ENCODE data around the gene KIAA1958. TPM values are rescaled to one million over a fixed set of nuclear protein-coding genes. Genes with fewer than 3 reads are reported as not detected.
"Not testable (repeated sequence)": the region's sequence is repeated elsewhere in the genome, so short reads cannot be mapped to it uniquely, and the experiment has no call there.

KIAA1958 gene
- polyA plus RNA-seq, 3 donors from 2014 or later, result 0.57 to 2.7 (median 1.2) TPM

DNA sequence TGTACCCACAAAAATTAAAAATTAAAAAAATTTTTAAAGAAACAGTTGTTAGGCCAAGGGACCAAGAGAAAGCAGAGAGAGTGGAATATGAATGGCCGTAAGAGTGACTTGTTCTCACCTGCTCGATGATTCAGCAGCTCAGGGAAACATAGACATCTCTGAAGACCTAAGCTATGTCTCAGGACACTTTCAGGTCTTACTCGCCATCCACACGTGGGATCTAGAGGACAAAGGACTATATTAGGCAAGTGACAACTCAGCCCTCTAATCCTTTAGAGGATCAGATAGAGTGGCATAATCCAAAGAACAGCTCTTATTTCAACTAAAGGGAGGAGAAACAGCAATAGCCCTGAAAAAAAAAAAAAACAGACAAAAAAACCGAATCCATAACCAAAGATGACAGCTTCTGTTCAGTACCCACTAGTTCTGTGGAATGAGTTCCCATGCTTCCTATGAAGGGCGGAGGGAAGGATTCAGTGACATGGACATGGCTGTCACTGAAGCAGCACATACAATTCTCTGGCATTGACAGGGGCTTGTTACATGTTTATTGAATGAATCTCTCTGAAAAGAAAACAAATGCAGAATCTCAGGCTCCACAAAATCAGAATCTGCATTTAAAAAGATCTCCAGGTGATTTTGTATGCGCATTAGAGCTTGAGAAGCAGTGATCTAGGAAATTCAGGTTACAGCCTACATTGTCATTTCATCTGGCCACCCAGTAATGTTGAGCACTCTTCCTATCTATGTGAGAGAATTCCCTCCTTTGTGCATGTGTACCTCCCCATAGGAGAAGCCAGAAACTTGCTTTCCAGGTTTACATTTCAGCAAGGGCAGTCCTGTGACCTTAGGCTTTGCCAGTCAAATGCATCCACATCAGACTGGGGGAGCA, 96.0 kb downstream of the KIAA1958 start:
- DNase-seq, result no peak
- Mint-ChIP-seq H3K4me3 (no peak overlapping the region), H3K36me3 (no peaks in the 10 kb centered on the region), H3K4me1 (no peaks in the 10 kb centered on the region), H3K27me3 (ENCODE audit: low read depth in 3 of 3) (no peaks in the 10 kb centered on the region), H3K9me3 (no peaks in the 10 kb centered on the region), H3K27ac (no peak overlapping the region)

DNA sequence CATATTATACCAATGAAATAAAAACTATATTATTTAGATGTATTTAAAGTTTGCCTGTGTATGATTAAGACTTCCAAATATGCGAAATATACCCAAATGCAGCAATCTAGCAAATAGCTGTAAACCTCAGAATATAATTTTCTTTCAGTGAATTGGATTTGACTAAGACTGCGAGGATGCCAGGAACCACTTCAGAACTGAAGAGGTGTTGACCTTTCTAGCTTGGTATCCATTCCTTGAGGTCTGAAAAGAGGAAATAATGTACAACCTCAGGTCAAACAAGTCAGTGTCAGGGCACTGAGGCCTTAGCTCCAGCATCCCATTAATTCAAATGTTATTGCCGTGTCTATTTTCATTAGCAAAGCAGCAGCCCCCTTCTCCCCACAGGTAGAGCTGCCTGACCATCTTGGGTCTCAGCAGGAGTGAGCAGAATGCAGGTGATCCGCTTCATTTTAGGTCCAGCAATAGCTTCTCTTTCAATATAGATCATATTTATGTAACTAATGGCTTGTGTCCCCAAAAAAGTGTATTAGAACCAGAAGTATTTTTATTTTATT, 100.0 kb downstream of the KIAA1958 start:
- Mint-ChIP-seq H3K4me1 (no peaks in the 10 kb centered on the region), H3K27ac (no peak overlapping the region), H3K36me3 (no peaks in the 10 kb centered on the region), H3K4me3 (no peak overlapping the region), H3K27me3 (ENCODE audit: low read depth in 3 of 3) (no peaks in the 10 kb centered on the region), H3K9me3 (no peaks in the 10 kb centered on the region)
- DNase-seq, result no peak

DNA sequence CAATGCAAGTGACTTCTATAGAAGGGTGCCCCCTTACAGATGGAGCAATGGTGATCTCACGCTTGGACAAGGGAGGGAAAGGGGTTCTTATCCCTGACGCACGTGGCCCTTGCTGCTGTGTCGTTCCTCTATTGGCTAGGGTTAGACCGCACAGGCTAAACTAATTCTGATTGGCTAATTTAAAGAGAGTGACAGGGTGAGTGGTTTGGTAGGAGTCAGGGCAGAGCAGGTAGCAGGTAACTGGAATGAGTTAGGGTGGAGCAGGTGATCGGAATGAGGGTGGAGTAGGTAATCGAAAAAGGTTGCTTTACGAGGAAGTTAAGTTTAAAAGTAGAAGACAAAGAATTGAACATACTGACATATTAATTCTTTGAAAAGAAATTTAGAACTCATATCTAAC, 105.2 kb downstream of the KIAA1958 start:
- H3K27ac Mint-ChIP-seq; H3K36me3 Mint-ChIP-seq; H3K4me1 Mint-ChIP-seq; H3K4me3 Mint-ChIP-seq; H3K9me3 Mint-ChIP-seq; H3K27me3 Mint-ChIP-seq (ENCODE audit: low read depth in 3 of 3); DNase-seq: not testable (repeated sequence)

DNA sequence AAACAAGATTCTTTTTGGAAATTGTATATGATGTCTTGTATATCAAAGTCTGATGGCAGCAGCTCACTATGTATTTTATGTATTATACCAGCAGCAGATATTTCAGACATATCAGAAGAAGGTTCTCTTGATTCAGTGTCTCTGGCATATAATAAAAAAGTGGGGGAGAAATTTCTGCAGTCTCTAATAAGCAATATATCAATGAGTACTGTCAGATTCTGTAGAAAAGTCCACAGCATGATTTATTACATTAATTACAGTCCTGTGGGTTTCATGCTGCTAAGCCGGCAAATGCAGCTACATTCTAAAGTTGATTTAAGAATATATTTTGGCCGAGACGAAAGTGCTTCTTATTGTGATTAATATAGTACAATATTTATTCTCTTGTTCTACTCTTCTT, 113.1 kb downstream of the KIAA1958 start:
- no peaks in the 10 kb centered on the region for H3K9me3 Mint-ChIP-seq
- H3K27me3 Mint-ChIP-seq (ENCODE audit: low read depth in 3 of 3), result peaks cover 0 to 2% (median 1%) of the 10 kb centered on the region in 3 donors
- no peak for DNase-seq
- peaks cover 0 to 5% (median 0%) of the 10 kb centered on the region in 3 donors for H3K36me3 Mint-ChIP-seq
- no peak overlapping the region for H3K27ac Mint-ChIP-seq
- H3K4me3 Mint-ChIP-seq, result no peak overlapping the region
- H3K4me1 Mint-ChIP-seq, result no peaks in the 10 kb centered on the region

DNA sequence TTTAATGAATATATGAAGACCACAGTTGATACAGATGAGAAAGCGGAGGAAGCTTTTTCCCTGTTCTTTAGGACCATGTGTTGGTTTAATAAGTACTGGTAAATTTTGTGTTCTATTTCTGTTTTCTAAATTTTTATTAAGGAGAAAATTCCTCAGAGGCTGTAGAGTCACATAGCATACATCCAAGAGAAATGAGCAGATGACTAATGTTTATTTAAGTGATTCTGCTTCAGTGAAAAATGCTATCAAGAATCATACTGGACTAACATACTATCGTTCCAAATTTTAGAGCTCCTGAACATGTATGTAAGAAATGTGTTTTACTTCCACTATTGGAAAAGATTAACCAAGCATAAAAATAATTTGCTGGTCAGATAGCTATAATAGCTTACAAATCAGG, 115.0 kb downstream of the KIAA1958 start:
- Mint-ChIP-seq H3K4me3 (no peak overlapping the region), H3K27ac (no peak overlapping the region), H3K4me1 (no peaks in the 10 kb centered on the region), H3K9me3 (no peaks in the 10 kb centered on the region), H3K36me3 (peaks cover 0 to 5% (median 0%) of the 10 kb centered on the region in 3 donors), H3K27me3 (ENCODE audit: low read depth in 3 of 3) (peaks cover 0 to 2% (median 1%) of the 10 kb centered on the region in 3 donors)
- no peak for DNase-seq

DNA sequence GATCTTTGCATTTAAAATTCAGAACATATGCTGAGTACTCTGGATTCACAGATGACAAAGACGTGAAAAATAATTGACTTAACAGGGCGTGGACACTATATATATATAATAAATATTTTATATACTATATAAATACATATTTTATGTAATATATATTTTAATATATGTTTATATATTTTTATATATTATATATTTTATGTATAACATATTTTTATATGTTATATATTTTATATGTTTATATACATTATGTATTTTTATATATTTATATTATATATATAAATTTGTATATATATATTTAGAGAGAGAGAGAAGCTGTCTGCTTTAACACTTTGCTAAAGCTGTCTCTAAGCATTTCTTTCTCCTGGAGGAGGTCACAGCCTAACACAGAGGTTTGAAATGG, 118.2 kb downstream of the KIAA1958 start:
- Mint-ChIP-seq H3K9me3 (no peaks in the 10 kb centered on the region), H3K27ac (no peak overlapping the region), H3K4me3 (no peak overlapping the region), H3K27me3 (ENCODE audit: low read depth in 3 of 3) (peaks cover 0 to 3% (median 1%) of the 10 kb centered on the region in 3 donors), H3K4me1 (no peaks in the 10 kb centered on the region), H3K36me3 (no peaks in the 10 kb centered on the region)
- DNase-seq, result no peak

DNA sequence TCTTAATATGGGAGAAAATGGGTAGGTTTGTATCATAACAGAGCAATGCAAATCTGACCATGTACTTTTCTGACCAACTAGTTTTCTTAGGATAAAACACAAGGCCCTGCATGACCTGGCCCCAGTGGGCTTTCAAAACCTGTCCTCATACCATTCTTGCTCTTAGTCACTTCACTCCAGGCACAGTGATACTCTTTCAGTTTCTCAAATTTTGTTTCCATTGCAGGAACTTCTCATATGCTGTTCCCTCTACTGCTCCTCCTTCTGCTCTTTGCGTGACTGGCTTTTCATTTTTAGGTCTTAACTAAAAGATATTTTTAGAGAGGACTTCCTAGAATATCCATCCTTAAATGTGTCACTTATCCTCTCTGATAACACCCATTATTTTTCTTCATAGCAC, 118.9 kb downstream of the KIAA1958 start:
- Mint-ChIP-seq H3K27me3 (ENCODE audit: low read depth in 3 of 3) (peaks cover 0 to 3% (median 1%) of the 10 kb centered on the region in 3 donors), H3K4me1 (no peaks in the 10 kb centered on the region)

DNA sequence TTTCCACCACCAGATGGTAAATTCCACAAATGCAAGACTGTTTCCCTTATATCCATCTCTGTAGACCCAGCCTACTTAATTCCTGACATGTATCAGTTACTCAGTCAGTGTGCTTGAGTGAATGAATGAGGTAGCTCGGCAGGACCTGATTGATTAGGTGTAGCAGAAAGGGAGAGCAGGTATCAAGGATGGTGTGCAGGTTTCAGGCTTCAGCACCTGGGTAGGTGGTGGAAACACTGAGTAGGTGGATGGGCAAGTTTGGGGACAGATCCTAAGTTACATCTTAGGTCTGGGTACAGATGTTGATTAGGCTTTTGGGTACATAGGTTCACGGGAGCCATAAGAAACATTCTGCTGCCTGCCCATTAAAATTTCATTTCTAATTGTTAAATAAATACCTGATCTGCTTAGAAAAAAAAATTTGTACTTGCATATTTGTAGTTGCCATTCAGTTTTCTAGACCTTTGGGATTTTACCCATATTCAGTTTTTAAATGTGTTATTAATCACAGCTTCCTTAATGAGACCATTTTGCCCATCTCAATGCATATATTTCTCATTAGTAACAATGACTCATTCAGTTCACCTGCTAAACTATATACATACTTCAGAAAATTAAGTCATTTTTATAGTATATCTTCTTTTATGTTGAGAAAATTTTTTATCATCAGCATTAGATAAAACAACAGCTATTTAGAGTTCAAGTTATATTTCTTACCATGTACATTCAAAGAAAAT, 119.5 kb downstream of the KIAA1958 start:
- Mint-ChIP-seq H3K27me3 (ENCODE audit: low read depth in 3 of 3) (peaks cover 0 to 3% (median 1%) of the 10 kb centered on the region in 3 donors), H3K36me3 (no peaks in the 10 kb centered on the region), H3K27ac (no peak overlapping the region), H3K9me3 (no peaks in the 10 kb centered on the region), H3K4me3 (no peak overlapping the region), H3K4me1 (no peaks in the 10 kb centered on the region)
- DNase-seq, result no peak

More for the DNA sequence above, 118.9 kb downstream of the KIAA1958 start:
- no peaks in the 10 kb centered on the region for H3K36me3 Mint-ChIP-seq
- no peak overlapping the region for H3K4me3 Mint-ChIP-seq
- no peak overlapping the region for H3K27ac Mint-ChIP-seq
- no peaks in the 10 kb centered on the region for H3K9me3 Mint-ChIP-seq
- DNase-seq, result no peak

DNA sequence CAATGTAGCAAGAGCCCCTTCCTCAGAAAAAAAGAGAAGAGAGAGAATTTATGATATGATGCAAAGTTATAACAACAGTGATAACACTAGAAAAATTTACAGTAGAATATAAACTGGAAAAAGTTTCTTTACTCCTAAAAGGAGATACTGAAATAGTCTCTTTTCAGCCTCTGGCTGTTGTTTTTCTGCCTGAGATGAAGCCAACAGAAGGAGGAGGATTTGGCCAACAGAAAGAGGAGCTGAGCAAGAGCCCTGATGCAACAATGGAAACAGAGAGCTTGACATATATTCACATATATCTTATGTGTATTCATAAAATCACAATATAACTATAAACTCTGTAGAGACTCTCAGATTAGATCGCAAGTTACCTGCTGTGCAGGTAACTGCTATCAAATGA, 122.2 kb downstream of the KIAA1958 start:
- no peak for DNase-seq
- Mint-ChIP-seq H3K27ac (no peak overlapping the region), H3K36me3 (no peaks in the 10 kb centered on the region), H3K27me3 (ENCODE audit: low read depth in 3 of 3) (peaks cover 0 to 3% (median 1%) of the 10 kb centered on the region in 3 donors), H3K9me3 (no peaks in the 10 kb centered on the region), H3K4me3 (no peak overlapping the region), H3K4me1 (no peaks in the 10 kb centered on the region)

DNA sequence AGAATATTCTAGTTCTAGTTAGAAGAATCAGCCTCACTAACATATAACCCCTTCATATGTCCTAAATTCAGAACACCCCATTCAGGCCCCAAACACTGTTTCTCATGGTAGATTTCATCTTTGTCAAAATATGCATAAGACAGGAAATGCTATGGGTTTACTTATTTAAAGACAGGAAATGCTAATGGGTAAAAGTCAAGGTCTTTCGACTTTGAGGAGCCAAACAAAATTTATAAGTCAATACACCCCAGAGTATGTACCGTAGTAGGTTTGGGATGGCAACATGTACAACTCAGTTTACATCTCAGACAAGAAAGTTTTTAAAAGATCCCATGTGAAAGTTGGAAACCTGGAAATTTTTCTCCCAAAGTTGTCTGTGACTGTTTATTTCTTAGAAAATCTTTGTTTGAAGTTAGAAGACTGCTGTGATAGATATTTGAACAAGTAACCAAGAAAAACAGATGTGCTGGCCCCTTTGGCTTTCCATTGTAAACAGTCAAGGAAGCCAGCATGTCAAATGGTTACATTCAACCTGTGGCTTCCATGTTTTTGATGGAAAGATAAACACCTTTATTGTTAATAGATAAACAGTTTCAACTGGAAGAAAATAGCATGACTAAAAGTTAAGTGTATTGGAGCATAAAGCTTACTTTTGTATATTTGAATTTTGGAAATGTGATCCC, 129.1 kb downstream of the KIAA1958 start:
- Mint-ChIP-seq H3K27ac (peak overlapping the region in 1 of 6 donors; percentile 46), H3K27me3 (ENCODE audit: low read depth in 3 of 3) (no peaks in the 10 kb centered on the region), H3K4me1 (peaks cover 5 to 12% of the 10 kb centered on the region in 2 donors), H3K4me3 (no peak overlapping the region), H3K36me3 (peaks cover 0 to 3% (median 0%) of the 10 kb centered on the region in 3 donors), H3K9me3 (no peaks in the 10 kb centered on the region)
- no peak for DNase-seq

DNA sequence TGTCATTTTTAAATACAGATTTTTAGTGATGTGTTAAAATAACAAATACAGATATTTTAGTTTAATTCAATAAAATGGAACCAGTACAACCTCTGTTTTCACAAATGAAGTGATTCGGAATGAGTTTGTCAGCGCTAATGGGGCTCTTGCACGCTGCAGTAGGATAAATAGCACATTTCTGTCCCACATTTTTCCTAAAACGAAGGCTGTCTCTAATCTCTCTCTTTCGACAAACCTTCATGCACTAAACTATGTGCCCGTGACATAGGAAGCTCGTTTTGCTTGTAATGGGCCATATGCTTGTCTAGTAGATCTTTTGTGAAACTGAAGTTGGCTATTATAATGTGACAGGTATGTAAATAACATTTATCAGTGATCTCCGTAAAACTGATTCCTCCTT, 130.7 kb downstream of the KIAA1958 start:
- no peak for DNase-seq

DNA sequence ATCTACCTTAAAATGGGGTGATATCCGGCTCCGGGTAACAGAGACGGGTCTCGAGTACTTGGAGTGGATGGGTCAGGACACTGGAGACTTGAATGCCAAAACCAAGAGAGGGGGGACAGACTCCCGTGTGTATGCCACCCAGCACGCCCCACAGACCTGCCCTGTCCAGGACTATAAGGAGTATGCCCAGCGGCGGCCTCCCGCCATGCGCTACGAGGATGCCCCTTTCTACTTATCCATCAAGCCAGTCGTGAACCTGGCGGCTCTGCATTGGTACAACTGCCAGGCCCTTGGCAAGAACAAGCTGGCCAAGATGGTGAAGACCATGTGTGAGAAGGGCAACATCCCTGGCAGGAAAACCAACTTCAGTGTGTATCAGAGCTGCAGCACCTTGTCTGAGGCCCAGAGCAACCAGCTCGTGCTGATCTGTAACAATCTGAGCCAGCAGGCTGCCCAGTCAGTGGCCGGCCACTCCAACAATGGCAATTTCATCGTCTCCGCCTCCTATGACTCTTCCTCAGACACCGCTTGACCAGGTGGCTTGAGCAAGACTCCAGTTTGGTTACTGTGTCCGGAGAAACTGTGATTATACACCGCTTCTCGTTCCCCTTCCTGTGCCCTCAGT, 131.9 kb downstream of the KIAA1958 start:
- no peak overlapping the region for H3K4me3 Mint-ChIP-seq
- no peaks in the 10 kb centered on the region for H3K9me3 Mint-ChIP-seq
- peaks cover 5 to 12% of the 10 kb centered on the region in 2 donors for H3K4me1 Mint-ChIP-seq
- H3K27ac Mint-ChIP-seq, result no peak overlapping the region
- no peaks in the 10 kb centered on the region for H3K27me3 Mint-ChIP-seq (ENCODE audit: low read depth in 3 of 3)
- H3K36me3 Mint-ChIP-seq, result peaks cover 0 to 3% (median 0%) of the 10 kb centered on the region in 3 donors
- DNase-seq, result no peak

More for the DNA sequence above, 130.7 kb downstream of the KIAA1958 start:
- H3K9me3 Mint-ChIP-seq, result no peaks in the 10 kb centered on the region
- H3K27me3 Mint-ChIP-seq (ENCODE audit: low read depth in 3 of 3), result no peaks in the 10 kb centered on the region
- H3K4me1 Mint-ChIP-seq, result peaks cover 5 to 12% of the 10 kb centered on the region in 2 donors
- H3K4me3 Mint-ChIP-seq, result no peak overlapping the region
- no peak overlapping the region for H3K27ac Mint-ChIP-seq
- peaks cover 0 to 3% (median 0%) of the 10 kb centered on the region in 3 donors for H3K36me3 Mint-ChIP-seq

DNA sequence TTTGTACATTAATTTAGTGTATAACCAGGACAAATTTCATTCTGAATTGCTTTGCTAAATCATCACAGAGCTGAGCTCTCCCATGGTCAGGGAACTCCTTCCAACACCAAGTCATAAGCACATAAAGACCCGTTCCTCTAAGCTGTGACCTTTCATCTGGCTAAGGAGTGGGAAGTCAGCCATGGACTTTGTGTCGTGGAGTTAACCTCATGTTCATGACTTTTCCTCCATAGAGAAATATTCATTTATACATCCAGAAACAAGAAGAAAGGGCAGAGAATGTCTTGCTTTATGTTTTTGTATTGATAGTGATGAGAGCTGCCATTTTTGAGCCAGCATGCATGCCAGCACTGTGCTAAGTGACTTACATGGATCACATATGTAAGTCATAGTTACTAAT, 133.8 kb downstream of the KIAA1958 start:
- Mint-ChIP-seq H3K36me3 (no peaks in the 10 kb centered on the region), H3K4me3 (no peak overlapping the region), H3K27ac (no peak overlapping the region), H3K4me1 (peaks cover 3 to 4% of the 10 kb centered on the region in 2 donors), H3K27me3 (ENCODE audit: low read depth in 3 of 3) (no peaks in the 10 kb centered on the region), H3K9me3 (no peaks in the 10 kb centered on the region)
- no peak for DNase-seq

All from immature natural killer cell (primary cell).